GM12878 (cell line): ENCODE measurements around the gene CCR5AS.

Experiments used
- ATAC-seq: fragments of 200-7000 bp; cut with Tn5 transposase; 3 replicates; pipeline ENCODE4 v1.9.1; 2020; ENCODE audit warnings: mild to moderate bottlenecking, moderate library complexity
- BruUV-seq: library from RNA; stranded (reverse); fragments of 400-500 nt; replicated peaks from 2 replicates; lab custom pipeline; 2021; lab: Mats Ljungman, UMichigan
- CTCF ChIA-PET: fragments of 300-600 bp; sonication (Branson Sonifier 250); formaldehyde crosslinking; extraction: SDS; loops from one replicate; lab custom pipeline; 2021; ENCODE audit warnings: inconsistent platforms; lab: Yijun Ruan, JAX
- POLR2A ChIA-PET: fragments of 350-600 bp; formaldehyde crosslinking; extraction: SDS; loops from one replicate; lab custom pipeline; 2021; ENCODE audit warnings: inconsistent platforms; lab: Charles Lee
- RAD21 ChIA-PET: fragments of 300-600 bp; sonication (Branson Sonifier 250); formaldehyde crosslinking; loops from one replicate; lab custom pipeline; 2023; ENCODE audit warnings: antibody characterized with exemption; ENCODE audit not compliant: unreplicated experiment; lab: Charles Lee
- SMC1A ChIA-PET: fragments of 300-600 bp; sonication (Branson Sonifier 250); formaldehyde crosslinking; loops from one replicate; lab custom pipeline; 2023; ENCODE audit not compliant: unreplicated experiment, uncharacterized antibody; lab: Charles Lee
- DNase-seq: peaks from one replicate; pipeline ENCODE4 v3.0.0-alpha.2; 2011; ENCODE audit warnings: low read depth, low spot score
- FAIRE-seq: peaks from 3 replicates; lab custom pipeline; 2011; peaks lifted over from hg19 to GRCh38; lab: Jason Lieb, UNC
- H2AFZ ChIP-seq: 2 replicates; pipeline ENCODE4 v1.6.0; 2011; ENCODE audit warnings: low read depth, low read length, control low read depth; ENCODE audit not compliant: control insufficient read depth
- H3K27ac ChIP-seq: 2 replicates; pipeline ENCODE4 v1.5.1; 2011; ENCODE audit warnings: control low read depth; ENCODE audit not compliant: control insufficient read depth, insufficient read depth
- H3K27me3 ChIP-seq, 2 experiments: replicated peaks in 1 of 2; 2 replicates each; pipeline versions ENCODE4 v1.6.0 to v1.6.1; 2011; ENCODE audit warnings: low read length in 1 of 2; ENCODE audit not compliant: control insufficient read depth in 2 of 2, insufficient read depth in 2 of 2
- H3K36me3 ChIP-seq, 2 experiments: 2 replicates each; pipeline ENCODE4 v1.5.1; 2011; ENCODE audit warnings: low read length in 1 of 2; ENCODE audit not compliant: control insufficient read depth in 2 of 2, insufficient read depth in 2 of 2
- H3K4me1 ChIP-seq: 2 replicates; pipeline ENCODE4 v1.6.1; 2011; ENCODE audit warnings: mild to moderate bottlenecking, low read length, moderate library complexity, mixed read lengths; ENCODE audit not compliant: control insufficient read depth, insufficient read depth
- H3K4me2 ChIP-seq: 2 replicates; pipeline ENCODE4 v1.6.0; 2011; ENCODE audit warnings: control low read depth; ENCODE audit not compliant: control insufficient read depth, insufficient read depth
- H3K4me3 ChIP-seq: fragments of 200-600 bp; sonication (generic); 2 replicates; pipeline ENCODE4 v1.5.1; 2016
- H3K79me2 ChIP-seq: 2 replicates; pipeline ENCODE4 v1.6.0; 2011; ENCODE audit warnings: low read length; ENCODE audit not compliant: control insufficient read depth, insufficient read depth
- H3K9ac ChIP-seq: 2 replicates; pipeline ENCODE4 v1.8.0; 2011; ENCODE audit warnings: low read length, control low read depth, mixed read lengths; ENCODE audit not compliant: control insufficient read depth, insufficient read depth
- H3K9me3 ChIP-seq: replicated peaks from 3 replicates; pipeline ENCODE4 v1.5.1; 2011; ENCODE audit warnings: mild to moderate bottlenecking, low read length; ENCODE audit not compliant: control insufficient read depth, insufficient read depth
- H4K20me1 ChIP-seq: 2 replicates; pipeline ENCODE4 v1.6.0; 2011; ENCODE audit not compliant: control insufficient read depth, insufficient read depth
- BACH1 ChIP-seq: fragments of 450-650 bp; IDR thresholded peaks from 2 replicates; pipeline ENCODE4 v1.6.1; 2017; ENCODE audit warnings: mild to moderate bottlenecking, borderline replicate concordance
- CREB1 ChIP-seq: IDR thresholded peaks from 2 replicates; pipeline ENCODE4 v1.6.1; 2012; ENCODE audit warnings: low read depth, mild to moderate bottlenecking, inconsistent platforms
- LARP7 ChIP-seq: fragments of 450-650 bp; IDR thresholded peaks from 2 replicates; pipeline ENCODE4 v1.6.1; 2017; ENCODE audit warnings: mild to moderate bottlenecking
- SREBF1 ChIP-seq: IDR thresholded peaks from 2 replicates; pipeline ENCODE4 v1.6.1; 2012; ENCODE audit warnings: mild to moderate bottlenecking, low read length
- ZNF207 ChIP-seq: fragments of 450-650 bp; IDR thresholded peaks from 2 replicates; pipeline ENCODE4 v1.6.1; 2014; ENCODE audit warnings: antibody characterized with exemption, mild to moderate bottlenecking, borderline replicate concordance
- ZNF217 ChIP-seq: fragments of 450-650 bp; IDR thresholded peaks from 2 replicates; pipeline ENCODE4 v1.6.1; 2017; ENCODE audit warnings: antibody characterized with exemption, mild to moderate bottlenecking
- ZZZ3 ChIP-seq: IDR thresholded peaks from 2 replicates; pipeline ENCODE4 v1.6.1; 2011; ENCODE audit warnings: low read depth; ENCODE audit not compliant: control insufficient read depth, insufficient read length
- WGBS: methylation state at CpG from one replicate; pipeline ENCODE4 v1.1.6; 2016; ENCODE audit warnings: low lambda C conversion rate; ENCODE audit not compliant: insufficient replicate concordance, insufficient coverage; ENCODE audit errors: missing lambda C conversion rate; 5-methylcytosine and 5-hydroxymethylcytosine counted together
- in situ Hi-C: fragments of 300-500 bp; cut with MboI; formaldehyde crosslinking; loops from 9 replicates; pipeline ENCODE4 v1.14.3; 2018; ENCODE audit warnings: mixed read lengths
- intact Hi-C: fragments of 100-400 bp; cut with micrococcal nuclease; formaldehyde crosslinking; loops from one replicate; pipeline ENCODE4 v1.14.2; 2022; ENCODE audit not compliant: unreplicated experiment
- TF ChIP-seq, protein P1 (sequence below): fragments of 450-650 bp; formaldehyde crosslinking; IDR thresholded peaks from 2 replicates; pipeline ENCODE4 v1.4.0; 2022; ENCODE audit warnings: mild to moderate bottlenecking, moderate library complexity
- TF ChIP-seq, protein P2 (sequence below): fragments of 450-650 bp; IDR thresholded peaks from 2 replicates; pipeline ENCODE4 v1.6.1; 2018; ENCODE audit warnings: borderline replicate concordance, mild to moderate bottlenecking; ENCODE audit not compliant: partially characterized antibody
- TF ChIP-seq, protein P3 (sequence below): IDR thresholded peaks from 2 replicates; pipeline ENCODE4 v1.6.1; 2011; ENCODE audit warnings: low read depth, low read length, improper control_type of control experiment, borderline replicate concordance
- TF ChIP-seq, protein P4 (sequence below): IDR thresholded peaks from 2 replicates; pipeline ENCODE4 v1.6.1; 2011; ENCODE audit warnings: mild to moderate bottlenecking, low read depth, low read length, moderate library complexity; ENCODE audit not compliant: insufficient replicate concordance
- TF ChIP-seq, protein P5 (sequence below): fragments of 450-650 bp; IDR thresholded peaks from 2 replicates; pipeline ENCODE4 v1.6.1; 2016; ENCODE audit warnings: mild to moderate bottlenecking

CCR5AS gene

DNA sequence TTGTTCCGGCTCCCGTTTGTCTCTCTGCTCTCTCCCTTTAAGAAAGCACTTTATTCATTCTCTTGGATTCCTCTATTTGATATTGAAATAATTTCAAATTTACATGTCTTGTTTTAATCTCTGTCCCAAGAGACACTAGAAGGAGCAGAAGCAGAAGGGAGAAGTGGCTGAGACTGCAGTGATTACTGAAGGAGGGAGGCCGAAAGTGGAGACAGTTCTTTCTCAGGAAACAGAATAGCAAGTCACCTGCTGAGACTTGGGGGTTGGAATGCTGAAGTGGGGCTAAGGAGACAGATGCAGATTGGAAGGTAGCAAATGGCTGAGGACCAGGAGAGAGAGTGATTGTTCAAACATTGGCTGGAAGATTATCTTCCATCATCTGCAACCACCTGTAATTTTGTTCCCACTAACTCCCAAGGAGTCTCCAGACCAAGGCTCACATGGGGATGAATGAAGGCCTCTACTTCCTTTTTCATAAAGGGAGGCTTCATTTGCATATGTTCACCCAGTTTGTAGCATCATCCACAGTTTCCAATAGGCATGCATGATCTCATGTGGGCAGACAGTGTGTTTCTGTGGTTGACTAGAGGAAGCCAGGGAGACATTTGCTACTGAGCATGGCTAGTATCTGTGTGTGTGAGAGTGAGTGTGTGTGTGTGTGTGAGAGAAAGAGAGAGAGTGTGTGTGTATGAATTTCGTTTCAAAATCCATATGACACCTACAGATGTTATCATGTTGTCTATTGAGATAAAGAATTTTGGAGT is 33.8 kb upstream of the CCR5AS start (continued):
- TF ChIP-seq, protein P1, sequence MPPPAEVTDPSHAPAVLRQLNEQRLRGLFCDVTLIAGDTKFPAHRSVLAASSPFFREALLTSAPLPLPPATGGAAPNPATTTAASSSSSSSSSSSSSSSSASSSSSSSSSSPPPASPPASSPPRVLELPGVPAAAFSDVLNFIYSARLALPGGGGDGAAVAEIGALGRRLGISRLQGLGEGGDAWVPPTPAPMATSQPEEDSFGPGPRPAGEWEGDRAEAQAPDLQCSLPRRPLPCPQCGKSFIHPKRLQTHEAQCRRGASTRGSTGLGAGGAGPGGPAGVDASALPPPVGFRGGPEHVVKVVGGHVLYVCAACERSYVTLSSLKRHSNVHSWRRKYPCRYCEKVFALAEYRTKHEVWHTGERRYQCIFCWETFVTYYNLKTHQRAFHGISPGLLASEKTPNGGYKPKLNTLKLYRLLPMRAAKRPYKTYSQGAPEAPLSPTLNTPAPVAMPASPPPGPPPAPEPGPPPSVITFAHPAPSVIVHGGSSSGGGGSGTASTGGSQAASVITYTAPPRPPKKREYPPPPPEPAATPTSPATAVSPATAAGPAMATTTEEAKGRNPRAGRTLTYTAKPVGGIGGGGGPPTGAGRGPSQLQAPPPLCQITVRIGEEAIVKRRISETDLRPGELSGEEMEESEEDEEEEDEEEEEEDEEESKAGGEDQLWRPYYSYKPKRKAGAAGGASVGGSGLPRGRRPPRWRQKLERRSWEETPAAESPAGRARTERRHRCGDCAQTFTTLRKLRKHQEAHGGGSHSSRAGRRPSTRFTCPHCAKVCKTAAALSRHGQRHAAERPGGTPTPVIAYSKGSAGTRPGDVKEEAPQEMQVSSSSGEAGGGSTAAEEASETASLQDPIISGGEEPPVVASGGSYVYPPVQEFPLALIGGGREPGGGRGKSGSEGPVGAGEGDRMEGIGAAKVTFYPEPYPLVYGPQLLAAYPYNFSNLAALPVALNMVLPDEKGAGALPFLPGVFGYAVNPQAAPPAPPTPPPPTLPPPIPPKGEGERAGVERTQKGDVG, result no peak

DNA sequence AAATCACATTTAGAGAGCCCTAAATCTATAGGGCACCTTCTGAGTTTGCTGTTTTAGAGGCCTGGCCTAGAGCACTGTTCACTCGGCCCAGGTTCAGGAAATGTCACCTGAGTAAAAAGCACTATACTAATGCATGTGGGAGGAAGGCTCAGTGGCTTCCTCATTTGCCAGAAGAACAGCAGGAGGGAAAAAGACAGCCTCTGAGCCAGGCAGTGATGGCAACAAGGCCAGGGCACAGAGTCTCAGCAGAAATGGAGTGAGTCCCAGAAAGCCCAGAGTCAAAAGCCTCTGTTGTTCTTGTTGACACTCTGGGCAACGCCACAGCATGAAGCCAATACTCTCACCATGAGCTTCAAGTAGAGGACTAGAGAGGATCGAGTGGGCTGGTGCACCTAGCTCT is 32.0 kb upstream of the CCR5AS start:
- intact Hi-C loops, result no loop called here
- no peaks in the 10 kb centered on the region; the same call in 2 of the 3 replicates for H3K9me3 ChIP-seq
- ChIA-PET RAD21 (no interaction called here), POLR2A (no interaction called here), SMC1A (no interaction called here), CTCF (interaction anchor here (1.7 to 3.4 kb wide), 2 partner anchors 11 to 14 kb away, joined by 6 to 11 read pairs; no protein-coding TSS in a partner anchor)
- in situ Hi-C loops, result no loop called here
- 46% methylated on average over 3 of the region's 3 CpGs for WGBS
- H4K20me1 ChIP-seq, result no peaks in the 10 kb centered on the region
- H3K4me3 ChIP-seq, result no peak overlapping the region
- no peak overlapping the region for H3K4me2 ChIP-seq
- no peak for FAIRE-seq
- no TSS peak for BruUV-seq
- H3K4me1 ChIP-seq, result peaks cover 5% of the 10 kb centered on the region
- no peak overlapping the region for H3K9ac ChIP-seq
- no peak for DNase-seq
- H2AFZ ChIP-seq, result no peak overlapping the region
- H3K79me2 ChIP-seq, result no peaks in the 10 kb centered on the region
- ATAC-seq, result no peak
- H3K36me3 ChIP-seq, result no peaks in the 10 kb centered on the region
- no peak overlapping the region for H3K27ac ChIP-seq
- no peaks in the 10 kb centered on the region; a peak in 1 of 4 replicates for H3K27me3 ChIP-seq
- TF ChIP-seq, protein P2, sequence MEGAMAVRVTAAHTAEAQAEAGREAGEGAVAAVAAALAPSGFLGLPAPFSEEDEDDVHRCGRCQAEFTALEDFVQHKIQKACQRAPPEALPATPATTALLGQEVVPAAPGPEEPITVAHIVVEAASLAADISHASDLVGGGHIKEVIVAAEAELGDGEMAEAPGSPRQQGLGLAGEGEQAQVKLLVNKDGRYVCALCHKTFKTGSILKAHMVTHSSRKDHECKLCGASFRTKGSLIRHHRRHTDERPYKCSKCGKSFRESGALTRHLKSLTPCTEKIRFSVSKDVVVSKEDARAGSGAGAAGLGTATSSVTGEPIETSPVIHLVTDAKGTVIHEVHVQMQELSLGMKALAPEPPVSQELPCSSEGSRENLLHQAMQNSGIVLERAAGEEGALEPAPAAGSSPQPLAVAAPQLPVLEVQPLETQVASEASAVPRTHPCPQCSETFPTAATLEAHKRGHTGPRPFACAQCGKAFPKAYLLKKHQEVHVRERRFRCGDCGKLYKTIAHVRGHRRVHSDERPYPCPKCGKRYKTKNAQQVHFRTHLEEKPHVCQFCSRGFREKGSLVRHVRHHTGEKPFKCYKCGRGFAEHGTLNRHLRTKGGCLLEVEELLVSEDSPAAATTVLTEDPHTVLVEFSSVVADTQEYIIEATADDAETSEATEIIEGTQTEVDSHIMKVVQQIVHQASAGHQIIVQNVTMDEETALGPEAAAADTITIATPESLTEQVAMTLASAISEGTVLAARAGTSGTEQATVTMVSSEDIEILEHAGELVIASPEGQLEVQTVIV, result no peak
- no peak for TF ChIP-seq SREBF1
- TF ChIP-seq BACH1, result no peak
- no peak for TF ChIP-seq ZZZ3
- TF ChIP-seq CREB1, result no peak
- no peak for TF ChIP-seq ZNF217
- no peak for TF ChIP-seq LARP7
- TF ChIP-seq, protein P3, sequence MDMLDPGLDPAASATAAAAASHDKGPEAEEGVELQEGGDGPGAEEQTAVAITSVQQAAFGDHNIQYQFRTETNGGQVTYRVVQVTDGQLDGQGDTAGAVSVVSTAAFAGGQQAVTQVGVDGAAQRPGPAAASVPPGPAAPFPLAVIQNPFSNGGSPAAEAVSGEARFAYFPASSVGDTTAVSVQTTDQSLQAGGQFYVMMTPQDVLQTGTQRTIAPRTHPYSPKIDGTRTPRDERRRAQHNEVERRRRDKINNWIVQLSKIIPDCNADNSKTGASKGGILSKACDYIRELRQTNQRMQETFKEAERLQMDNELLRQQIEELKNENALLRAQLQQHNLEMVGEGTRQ, result no peak
- TF ChIP-seq ZNF207, result no peak
- TF ChIP-seq, protein P4, sequence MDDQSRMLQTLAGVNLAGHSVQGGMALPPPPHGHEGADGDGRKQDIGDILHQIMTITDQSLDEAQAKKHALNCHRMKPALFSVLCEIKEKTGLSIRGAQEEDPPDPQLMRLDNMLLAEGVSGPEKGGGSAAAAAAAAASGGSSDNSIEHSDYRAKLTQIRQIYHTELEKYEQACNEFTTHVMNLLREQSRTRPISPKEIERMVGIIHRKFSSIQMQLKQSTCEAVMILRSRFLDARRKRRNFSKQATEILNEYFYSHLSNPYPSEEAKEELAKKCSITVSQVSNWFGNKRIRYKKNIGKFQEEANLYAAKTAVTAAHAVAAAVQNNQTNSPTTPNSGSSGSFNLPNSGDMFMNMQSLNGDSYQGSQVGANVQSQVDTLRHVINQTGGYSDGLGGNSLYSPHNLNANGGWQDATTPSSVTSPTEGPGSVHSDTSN, result no peak
- TF ChIP-seq, protein P5, sequence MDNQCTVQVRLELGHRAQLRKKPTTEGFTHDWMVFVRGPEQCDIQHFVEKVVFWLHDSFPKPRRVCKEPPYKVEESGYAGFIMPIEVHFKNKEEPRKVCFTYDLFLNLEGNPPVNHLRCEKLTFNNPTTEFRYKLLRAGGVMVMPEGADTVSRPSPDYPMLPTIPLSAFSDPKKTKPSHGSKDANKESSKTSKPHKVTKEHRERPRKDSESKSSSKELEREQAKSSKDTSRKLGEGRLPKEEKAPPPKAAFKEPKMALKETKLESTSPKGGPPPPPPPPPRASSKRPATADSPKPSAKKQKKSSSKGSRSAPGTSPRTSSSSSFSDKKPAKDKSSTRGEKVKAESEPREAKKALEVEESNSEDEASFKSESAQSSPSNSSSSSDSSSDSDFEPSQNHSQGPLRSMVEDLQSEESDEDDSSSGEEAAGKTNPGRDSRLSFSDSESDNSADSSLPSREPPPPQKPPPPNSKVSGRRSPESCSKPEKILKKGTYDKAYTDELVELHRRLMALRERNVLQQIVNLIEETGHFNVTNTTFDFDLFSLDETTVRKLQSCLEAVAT, result no peak
